Measurements from ENCODE around the gene POFUT1. TPM values are rescaled to one million over a fixed set of nuclear protein-coding genes. Genes with fewer than 3 reads are reported as not detected.

POFUT1 gene
- total and polyA plus RNA-seq, 9 of the 15 experiments (the other 6 are each of a cell fraction or from before 2014, with no cell fraction given), result 3.5 to 44.7 (median 23.5) TPM

DNA sequence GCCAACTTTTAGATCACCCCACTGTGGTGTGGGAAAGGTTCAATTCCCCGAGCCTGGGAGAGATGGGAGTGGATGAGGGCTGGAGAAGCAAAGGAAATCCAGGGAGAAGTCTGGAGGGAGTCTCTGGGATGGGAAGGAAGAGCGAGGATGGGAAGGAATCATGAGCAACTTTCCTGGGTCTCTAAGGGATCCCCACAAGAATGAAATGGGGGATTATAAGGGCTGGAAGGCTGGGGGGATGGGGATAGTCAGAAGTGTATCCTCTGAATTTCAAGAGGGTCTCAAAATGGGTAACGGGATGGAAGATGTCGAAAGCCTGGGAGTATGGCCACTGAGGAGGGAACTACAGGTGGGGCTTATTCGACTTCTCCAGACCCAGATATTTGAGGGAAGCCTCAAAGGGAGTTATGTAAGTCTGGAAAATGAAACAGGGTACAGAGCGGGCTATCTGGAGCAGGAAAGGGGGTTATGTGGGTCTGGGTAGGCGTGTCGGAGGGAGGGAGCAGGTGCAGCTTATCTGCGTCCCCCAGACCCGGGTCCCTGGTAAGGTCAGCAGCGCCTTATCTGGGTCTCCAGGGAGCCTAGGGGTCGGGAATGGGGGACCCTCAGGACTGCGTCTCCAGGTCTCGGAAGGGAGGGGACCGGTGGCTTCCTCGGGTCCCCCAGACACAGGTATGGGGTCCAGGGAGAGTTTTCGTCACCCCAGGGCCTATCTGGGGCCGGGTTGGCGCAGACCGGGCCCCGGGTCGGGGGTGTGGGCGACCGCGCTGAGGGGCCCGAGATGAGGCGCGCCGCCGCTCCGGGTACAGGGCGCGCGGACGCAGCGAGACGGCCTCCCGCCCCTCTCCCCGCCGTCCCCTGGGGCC lies 687 bp upstream of the POFUT1 start (continued):
- TF ChIP-seq, protein P1, sequence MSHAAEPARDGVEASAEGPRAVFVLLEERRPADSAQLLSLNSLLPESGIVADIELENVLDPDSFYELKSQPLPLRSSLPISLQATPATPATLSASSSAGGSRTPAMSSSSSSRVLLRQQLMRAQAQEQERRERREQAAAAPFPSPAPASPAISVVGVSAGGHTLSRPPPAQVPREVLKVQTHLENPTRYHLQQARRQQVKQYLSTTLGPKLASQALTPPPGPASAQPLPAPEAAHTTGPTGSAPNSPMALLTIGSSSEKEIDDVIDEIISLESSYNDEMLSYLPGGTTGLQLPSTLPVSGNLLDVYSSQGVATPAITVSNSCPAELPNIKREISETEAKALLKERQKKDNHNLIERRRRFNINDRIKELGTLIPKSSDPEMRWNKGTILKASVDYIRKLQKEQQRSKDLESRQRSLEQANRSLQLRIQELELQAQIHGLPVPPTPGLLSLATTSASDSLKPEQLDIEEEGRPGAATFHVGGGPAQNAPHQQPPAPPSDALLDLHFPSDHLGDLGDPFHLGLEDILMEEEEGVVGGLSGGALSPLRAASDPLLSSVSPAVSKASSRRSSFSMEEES (CRISPR knock-in tag; IDR thresholded peaks at IDR 0.05), result no peak
- no peak for TF ChIP-seq U2AF1 (optimal IDR thresholded peaks at IDR 0.05; ENCODE audit: low read depth, low read length)
- TF ChIP-seq PYGO2 (tag; IDR thresholded peaks at IDR 0.05), result no peak
- no peak for TF ChIP-seq ZBED1 (IDR thresholded peaks at IDR 0.05)
- TF ChIP-seq CBX8 (IDR thresholded peaks at IDR 0.05; ENCODE audit: borderline replicate concordance, extremely low read depth, low read depth, low read length, poor library complexity, severe bottlenecking), result no peak
- peak; percentile 64 for TF ChIP-seq SMARCE1 (IDR thresholded peaks at IDR 0.05)
- TF ChIP-seq ZNF695 (CRISPR knock-in tag; IDR thresholded peaks at IDR 0.05), result no peak
- peak in 1 of 2 experiments; percentile 50; a peak in 1 of 4 replicates for TF ChIP-seq RCOR1 (IDR thresholded peaks at IDR 0.05; ENCODE audit: borderline replicate concordance in 1 of 2, low read depth in 2 of 2, low read length in 2 of 2)
- peak; percentile 97 for TF ChIP-seq ZBTB7A (IDR thresholded peaks at IDR 0.05; ENCODE audit: borderline replicate concordance, control insufficient read depth, low read depth, low read length)
- no peak for TF ChIP-seq ZNF57 (CRISPR knock-in tag; IDR thresholded peaks at IDR 0.05)
- TF ChIP-seq ILK (tag; IDR thresholded peaks at IDR 0.05; ENCODE audit: borderline replicate concordance, low read depth), result no peak
- TF ChIP-seq EGR1 (conservative IDR thresholded peaks at IDR 0.05), result 0 out of 2 replicates have a peak, but pooled peaks have one; percentile 5
- TF ChIP-seq IFI16 (CRISPR knock-in tag; IDR thresholded peaks at IDR 0.05), result no peak
- no peak for TF ChIP-seq TRIM28 (IDR thresholded peaks at IDR 0.05)
- TF ChIP-seq C11orf30 (IDR thresholded peaks at IDR 0.05; ENCODE audit: low read depth), result no peak
- no peak for TF ChIP-seq RBM25 (IDR thresholded peaks at IDR 0.05; ENCODE audit: low read depth, low read length, severe bottlenecking)
- TF ChIP-seq, protein P2, sequence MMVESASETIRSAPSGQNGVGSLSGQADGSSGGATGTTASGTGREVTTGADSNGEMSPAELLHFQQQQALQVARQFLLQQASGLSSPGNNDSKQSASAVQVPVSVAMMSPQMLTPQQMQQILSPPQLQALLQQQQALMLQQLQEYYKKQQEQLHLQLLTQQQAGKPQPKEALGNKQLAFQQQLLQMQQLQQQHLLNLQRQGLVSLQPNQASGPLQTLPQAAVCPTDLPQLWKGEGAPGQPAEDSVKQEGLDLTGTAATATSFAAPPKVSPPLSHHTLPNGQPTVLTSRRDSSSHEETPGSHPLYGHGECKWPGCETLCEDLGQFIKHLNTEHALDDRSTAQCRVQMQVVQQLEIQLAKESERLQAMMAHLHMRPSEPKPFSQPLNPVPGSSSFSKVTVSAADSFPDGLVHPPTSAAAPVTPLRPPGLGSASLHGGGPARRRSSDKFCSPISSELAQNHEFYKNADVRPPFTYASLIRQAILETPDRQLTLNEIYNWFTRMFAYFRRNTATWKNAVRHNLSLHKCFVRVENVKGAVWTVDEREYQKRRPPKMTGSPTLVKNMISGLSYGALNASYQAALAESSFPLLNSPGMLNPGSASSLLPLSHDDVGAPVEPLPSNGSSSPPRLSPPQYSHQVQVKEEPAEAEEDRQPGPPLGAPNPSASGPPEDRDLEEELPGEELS (CRISPR knock-in tag; IDR thresholded peaks at IDR 0.05; ENCODE audit: borderline replicate concordance), result no peak
- TF ChIP-seq TEAD1 (CRISPR knock-in tag; IDR thresholded peaks at IDR 0.05), result no peak
- no peak for TF ChIP-seq ADNP (tag; IDR thresholded peaks at IDR 0.05)
- TF ChIP-seq SIN3B (IDR thresholded peaks at IDR 0.05; ENCODE audit: low read depth), result no peak
- TF ChIP-seq, protein P3, sequence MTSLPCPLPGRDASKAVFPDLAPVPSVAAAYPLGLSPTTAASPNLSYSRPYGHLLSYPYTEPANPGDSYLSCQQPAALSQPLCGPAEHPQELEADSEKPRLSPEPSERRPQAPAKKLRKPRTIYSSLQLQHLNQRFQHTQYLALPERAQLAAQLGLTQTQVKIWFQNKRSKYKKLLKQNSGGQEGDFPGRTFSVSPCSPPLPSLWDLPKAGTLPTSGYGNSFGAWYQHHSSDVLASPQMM (CRISPR knock-in tag; IDR thresholded peaks at IDR 0.05), result no peak
- TF ChIP-seq, protein P4, sequence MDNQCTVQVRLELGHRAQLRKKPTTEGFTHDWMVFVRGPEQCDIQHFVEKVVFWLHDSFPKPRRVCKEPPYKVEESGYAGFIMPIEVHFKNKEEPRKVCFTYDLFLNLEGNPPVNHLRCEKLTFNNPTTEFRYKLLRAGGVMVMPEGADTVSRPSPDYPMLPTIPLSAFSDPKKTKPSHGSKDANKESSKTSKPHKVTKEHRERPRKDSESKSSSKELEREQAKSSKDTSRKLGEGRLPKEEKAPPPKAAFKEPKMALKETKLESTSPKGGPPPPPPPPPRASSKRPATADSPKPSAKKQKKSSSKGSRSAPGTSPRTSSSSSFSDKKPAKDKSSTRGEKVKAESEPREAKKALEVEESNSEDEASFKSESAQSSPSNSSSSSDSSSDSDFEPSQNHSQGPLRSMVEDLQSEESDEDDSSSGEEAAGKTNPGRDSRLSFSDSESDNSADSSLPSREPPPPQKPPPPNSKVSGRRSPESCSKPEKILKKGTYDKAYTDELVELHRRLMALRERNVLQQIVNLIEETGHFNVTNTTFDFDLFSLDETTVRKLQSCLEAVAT (IDR thresholded peaks at IDR 0.05), result no peak
- TF ChIP-seq MEF2A (IDR thresholded peaks at IDR 0.05; ENCODE audit: control insufficient read depth, low read depth, low read length), result no peak

Measured in K562 (cell line).